ENCODE measurements around the gene GALT.

The GALT gene

DNA sequence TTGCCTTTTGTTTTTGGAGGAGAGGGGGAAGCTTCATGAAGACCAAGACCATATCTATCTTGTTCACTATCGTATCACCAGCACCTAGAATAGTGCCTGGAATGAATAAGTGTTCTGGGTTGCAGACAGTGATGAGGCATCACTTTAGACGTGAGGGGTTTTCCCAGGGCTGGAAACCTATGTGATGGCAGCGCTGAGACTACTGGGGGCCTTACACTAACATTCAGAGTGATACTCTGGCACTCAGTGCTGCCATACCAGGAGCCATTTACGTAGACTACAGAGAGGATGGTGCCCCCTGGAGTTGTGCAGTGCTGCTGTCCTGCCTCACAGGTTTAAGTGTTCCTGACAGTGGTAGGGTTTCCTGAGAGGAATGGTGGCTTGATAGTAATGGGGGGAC lies 37.7 kb downstream of the GALT start:
- no peak for DNase-seq (ENCODE audit: low read depth in 2 of 2)

DNA sequence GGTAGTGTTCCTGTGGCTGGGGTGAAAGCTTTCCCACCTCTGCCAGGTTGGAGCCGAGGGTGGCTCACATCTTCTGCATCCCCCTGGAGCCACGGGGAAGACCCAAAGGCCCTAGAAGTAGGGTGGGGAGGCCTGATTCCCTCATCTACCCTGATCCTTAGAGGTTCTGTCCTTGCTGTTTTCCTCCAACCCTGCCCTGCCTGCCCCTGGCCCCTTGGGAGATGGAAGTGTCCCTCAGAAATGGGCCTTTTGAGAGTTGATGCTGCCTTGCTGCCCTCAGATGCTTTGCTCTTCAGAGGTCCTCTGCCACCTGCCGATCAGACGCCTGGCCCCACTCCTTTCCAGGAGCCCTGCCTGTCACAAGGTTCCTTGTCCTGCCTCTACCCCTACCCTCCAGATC lies 38.3 kb downstream of the GALT start:
- DNase-seq (ENCODE audit: low read depth in 2 of 2): no peak

DNA sequence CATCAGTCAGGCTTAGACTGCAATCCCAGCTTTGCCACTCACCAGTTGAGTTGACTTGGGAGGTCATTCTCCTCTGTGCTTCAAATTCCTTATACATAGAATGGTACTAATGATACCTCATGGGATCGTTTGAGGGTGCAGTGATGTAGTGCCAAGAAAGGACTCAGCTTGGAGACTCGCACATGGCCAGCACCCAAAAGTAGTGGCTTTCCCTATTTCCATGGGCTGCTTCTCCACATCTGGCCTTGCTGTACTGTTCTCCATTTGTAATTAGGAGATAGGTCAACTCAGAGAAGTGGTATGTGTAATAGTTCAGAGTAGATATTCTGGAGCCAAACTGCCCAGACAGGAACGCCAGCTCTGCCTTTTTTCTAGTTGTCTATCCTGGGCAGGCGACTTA lies 39.1 kb downstream of the GALT start:
- DNase-seq (ENCODE audit: low read depth in 2 of 2): no peak

- DNase-seq (ENCODE audit: low read depth in 2 of 2): no peak
Measured at GRCh38 chr9:34686231-34686630, 39.8 kb downstream of the GALT start.

DNA sequence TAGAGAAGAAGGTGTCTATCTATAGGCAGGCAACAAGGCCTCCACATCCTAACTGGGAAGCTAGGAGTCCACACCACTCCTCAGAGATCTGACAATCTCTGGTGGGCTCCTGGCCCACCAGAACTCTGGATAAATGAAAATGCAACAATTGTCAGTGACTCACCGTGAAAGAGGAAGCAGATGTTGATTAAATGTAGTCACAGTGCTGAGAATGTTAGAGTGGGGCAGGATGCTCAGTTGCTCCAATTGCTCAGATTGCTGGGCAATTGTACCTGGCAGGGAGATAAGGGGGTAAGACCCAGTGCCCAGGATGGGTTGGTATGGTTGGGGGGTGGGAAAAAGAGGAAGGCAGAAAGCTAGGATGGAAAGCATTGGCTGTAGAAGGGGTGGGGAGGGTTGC lies 40.3 kb downstream of the GALT start:
- DNase-seq (ENCODE audit: low read depth in 2 of 2): no peak

DNA sequence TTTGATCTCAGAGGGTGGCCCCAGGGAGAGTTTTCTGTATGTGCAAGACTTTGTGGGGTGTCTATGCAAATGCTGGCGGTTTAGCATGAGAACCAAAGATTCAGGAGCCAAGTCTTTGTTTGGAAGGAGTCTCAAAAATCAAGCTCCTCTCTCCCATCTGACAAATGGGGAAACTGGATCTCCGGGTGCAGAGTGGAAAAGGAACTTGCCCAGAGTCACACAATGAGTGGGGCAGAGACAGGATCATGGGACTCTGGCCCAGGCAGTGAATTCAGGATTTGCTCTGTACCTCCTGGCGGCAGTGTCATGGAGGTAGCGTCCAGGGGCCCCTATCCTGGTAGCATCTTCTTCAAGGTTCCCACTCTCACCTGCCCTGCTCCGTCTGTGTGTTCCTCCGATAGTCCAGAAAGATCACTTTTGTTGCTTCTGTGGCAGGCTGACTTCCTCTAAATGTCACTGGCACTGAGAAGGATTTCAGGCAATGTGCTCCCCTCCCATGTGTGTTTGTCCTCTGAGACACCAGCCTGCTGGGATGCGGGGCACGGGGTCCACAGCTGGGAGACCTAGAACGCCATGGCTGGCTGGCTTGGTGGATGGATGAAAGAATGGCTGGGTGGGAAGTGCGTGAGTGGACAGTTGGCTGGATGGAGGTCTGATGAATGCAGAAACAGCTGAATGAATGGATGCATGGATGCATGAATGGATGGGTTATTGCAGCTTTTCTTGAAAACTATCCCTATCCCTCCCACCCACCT lies 41.0 kb downstream of the GALT start:
- DNase-seq (ENCODE audit: low read depth in 2 of 2): no peak

GRCh38 chr9:34688329-34689115 lies 42.0 kb downstream of the GALT start:
- no peak for DNase-seq (ENCODE audit: low read depth in 2 of 2)

- DNase-seq (ENCODE audit: low read depth in 2 of 2): no peak
Measured at GRCh38 chr9:34689116-34689470, 42.6 kb downstream of the GALT start.

DNA sequence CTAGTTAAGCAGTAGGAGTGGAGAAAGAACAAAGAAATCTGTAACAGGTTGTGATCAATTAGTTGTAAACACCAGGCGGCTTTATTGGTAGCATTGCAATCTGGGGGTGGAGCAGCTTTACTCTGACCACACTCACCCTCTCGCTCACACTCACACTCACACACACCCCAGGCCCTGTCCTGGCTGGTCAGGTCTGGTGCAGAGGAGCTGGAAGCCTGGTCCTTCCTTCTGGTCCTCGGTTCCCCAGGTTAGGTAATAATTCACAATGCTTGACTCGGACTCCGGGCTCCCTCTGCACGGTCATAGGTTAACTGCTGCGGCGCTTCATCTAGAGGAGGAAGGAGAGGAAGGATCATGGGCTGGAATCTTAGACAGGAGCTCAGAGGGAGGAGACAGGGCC lies 43.0 kb downstream of the GALT start:
- no peak for DNase-seq (ENCODE audit: low read depth in 2 of 2)

DNA sequence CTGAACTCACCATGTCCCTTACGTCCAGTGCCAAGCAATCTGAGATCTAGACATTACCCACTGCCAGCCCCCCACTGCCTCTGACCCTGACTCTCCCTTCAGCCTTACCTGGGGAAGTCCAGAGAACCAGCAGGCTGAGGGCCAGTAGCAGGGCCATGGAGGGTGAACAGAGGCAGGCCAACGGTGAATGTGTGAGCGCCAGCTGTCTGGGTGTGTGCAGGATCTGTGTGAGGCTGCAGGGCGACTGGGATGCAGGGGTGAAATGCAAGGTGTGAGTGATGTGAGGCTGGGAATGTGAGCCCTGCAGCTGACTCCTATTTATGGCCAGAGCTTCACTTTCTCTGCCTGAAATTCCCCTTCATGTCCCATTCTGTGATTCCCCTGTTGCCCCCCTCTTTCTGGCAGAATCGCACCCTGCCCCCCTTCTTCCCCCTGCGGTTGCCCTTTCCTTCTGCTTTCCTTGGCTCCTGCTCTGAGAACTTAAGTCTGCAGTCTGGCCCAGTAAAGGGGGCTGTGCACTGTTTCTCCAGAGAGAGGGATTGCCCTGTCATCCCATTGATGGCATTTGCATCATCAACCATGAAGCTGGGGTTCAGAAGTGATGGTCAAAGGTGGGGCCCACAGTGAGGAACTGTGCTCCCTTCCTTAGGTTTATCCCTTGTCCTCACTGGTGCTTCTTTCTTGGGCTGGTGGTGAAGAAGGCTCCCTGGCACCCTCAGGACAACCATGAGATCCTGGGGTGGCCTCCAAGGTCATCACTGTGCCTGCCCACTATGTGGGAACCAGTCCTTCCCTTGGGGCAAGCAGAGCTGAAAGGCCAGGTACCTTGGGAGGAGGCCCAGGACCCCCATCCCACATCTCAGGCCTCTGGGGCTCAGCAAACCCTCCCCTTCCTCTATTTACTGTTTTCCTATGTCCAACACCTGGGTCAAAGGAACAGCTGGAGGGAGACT lies 44.8 kb downstream of the GALT start, which contains the start of gene CCL19:
TSS of gene CCL19 (minus strand) at position 294 of the 953 bp plus-strand sequence. CDS start at position 157, 137 bp downstream.
- DNase-seq (ENCODE audit: low read depth in 2 of 2): no peak

DNA sequence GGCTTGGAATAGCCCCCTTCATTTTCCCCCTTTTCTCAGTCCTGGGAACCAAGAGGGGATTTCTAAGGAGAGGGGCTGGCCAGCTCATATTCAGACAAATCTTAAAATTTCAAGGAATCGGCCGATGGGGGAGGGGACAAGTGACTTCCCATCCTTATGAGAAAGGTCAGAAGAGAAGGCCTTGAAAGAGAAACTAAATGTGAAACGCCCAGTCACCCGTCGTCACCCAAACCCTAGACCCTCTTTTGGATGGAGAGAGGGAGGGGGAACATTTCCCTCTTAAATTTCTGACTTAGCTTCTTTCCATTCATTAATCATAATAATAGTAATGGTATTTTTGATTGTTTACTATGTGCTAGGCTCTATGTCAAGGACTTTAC lies 45.5 kb downstream of the GALT start:
- DNase-seq (ENCODE audit: low read depth in 2 of 2): no peak

GRCh38 chr9:34693560-34693959 lies 47.1 kb downstream of the GALT start:
- no peak for DNase-seq (ENCODE audit: low read depth in 2 of 2)

DNA sequence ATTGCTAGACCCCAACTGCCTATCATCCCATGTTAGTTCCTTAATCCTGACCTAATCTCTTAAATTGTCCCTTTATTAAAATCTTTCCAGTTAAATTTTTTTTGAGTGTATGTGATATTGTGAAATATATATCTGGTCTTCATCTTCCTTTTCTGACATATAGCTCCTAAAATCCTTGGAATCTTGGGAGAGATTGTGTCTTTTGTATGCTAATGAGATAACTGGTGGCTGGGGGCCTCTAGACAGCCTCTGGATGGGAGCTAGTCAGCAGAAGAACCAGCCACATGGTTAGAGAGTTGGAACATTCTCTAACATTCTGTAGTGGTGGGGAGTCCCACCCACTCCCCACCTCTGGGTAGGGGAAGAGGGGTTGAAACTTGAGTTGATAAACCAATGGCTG lies 48.3 kb downstream of the GALT start:
- DNase-seq (ENCODE audit: low read depth in 2 of 2): no peak

Data from stimulated activated CD8-positive, alpha-beta memory T cell treated with anti-CD3 and anti-CD28 coated beads, Interleukin-7, amount 100 ng/mL, for 4 hours (primary cell).